ENCODE data around the gene PHTF1.
"Not testable (repeated sequence)": the region's sequence is repeated elsewhere in the genome, so short reads cannot be mapped to it uniquely, and the experiment has no call there.

Gene PHTF1

DNA sequence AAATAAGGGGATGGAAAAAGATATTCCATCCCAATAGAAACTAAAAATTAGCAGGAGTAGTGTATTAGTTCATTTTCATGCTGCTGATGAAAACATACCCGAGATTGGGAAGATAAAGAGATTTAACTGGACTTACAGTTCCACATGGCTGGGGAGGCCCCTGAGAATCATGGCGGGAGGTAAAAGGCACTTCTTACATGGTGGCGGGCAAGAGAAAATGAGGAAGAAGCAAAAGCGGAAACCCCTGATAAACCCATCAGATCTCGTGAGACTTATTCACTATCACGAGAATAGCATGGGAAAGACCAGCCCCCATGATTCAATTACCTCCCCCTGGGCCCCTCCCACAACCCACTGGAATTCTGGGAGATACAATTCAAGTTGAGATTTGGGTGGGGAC lies 41.8 kb downstream of the PHTF1 start:
- not testable (repeated sequence) for DNase-seq

DNA sequence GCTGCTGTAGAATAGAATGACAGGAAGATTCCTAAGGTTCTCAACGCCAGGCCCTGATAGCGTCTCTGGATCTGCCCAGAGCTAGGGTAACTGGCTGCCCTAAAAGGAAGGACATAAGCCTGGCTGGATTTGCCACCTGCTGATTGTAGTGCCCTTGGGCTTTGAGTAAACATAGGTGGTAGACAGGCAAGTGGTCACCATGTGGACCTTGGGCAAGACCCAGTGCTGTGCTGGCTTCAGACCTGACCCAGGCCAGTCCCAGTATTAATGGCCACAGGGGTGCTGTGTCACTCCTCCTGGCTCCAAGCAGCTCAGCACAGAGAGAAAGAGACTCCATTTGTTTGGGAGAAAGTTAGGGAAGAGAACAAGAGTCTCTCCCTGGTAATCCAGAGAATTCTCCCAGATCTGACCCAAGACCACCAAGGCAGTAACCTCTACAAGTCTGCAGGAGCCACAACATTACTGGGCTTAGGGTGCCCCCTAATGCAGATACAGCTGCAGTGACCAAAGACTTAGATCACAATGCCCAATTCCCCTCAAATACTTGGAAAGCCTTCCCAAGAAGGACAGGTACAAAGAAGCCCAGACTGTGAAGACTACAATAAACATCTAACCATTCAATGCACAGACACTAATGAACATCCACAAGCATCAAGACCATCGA lies 44.5 kb downstream of the PHTF1 start:
- DNase-seq: no peak

DNA sequence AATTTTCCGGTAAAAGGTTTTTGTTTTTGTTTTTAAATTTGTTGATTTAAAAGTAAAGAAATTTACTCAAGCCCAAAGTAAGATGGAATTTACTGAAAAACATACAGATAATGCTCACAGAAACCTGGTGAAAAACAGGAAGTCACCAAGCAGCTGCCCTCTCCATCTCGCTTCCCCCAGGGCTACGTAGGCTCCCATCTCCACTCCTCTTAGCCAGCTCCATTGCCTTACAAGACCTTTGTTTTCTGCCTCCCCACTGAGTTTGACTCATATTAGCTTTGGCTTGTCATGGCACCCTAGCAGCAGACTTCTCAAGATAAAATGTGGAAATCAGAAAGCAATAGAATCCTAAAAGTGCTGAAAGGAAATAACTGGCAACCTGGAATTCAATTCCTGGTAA lies 57.9 kb downstream of the PHTF1 start:
- DNase-seq: peak; percentile 20

DNA sequence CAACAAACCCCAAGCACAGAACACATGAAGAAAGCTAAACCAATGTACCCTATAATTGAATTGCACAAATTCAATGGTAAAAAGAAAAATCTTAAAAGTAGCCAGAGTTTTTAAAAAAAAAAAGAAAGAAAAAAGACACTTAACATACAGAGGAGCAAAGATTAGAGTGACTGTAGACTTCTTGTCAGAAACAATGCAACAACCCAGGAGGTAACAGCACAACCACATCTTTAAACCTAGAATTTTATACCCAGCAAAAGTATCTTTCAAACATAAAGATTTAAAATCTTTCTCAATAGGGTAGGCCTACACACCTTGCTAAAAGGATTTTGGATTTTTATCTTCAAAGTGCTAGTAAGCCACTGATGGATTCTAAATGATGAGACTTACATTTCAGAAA lies 64.4 kb downstream of the PHTF1 start:
- no peak for DNase-seq

DNA sequence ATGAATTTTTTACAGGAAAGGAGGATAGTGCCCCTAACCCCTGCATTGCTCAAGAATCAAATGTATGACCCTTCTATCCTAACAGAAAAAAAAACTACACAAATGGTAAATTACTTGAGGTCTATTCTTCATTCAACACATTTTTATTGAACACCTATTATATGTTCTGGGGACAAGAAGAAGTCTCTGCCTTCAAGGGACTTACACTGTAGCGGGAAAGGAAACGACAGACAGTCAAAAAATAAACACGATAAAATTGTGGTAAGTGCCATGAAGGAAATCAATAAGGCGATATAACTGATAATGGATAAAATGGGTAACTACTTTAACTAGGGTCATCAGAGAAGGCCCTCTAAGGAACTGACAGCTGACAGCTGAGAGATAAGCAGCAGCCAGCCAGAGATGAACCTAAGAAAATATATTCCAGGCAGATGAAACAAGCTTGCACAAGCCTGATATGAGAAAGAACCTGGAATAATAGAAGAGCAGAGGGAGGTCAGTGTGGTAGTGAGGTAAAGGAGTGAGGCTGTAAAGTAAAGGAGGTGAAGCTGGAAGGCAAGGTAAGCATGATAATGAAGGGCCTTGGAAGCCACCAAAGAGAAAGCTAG lies 66.4 kb downstream of the PHTF1 start:
- no peak for DNase-seq

DNA sequence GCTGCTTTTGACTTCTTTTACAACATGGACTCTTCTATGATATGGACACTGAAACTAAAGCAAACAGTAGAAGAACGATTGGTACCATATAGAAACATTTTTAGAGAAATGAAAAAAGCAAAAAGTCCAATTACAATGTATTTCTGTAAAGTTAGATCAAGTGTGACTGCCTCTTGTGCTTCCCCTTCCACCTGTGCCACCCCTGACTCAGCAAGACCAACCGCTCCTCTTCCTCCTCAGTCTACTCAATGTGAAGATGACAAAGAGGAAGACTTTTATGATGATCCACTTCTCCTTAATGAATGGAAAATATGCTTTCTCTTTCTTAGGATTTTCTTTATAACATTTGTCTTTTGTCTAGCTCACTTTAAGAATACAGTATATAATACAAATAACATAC lies 66.9 kb downstream of the PHTF1 start:
- DNase-seq: no peak

DNA sequence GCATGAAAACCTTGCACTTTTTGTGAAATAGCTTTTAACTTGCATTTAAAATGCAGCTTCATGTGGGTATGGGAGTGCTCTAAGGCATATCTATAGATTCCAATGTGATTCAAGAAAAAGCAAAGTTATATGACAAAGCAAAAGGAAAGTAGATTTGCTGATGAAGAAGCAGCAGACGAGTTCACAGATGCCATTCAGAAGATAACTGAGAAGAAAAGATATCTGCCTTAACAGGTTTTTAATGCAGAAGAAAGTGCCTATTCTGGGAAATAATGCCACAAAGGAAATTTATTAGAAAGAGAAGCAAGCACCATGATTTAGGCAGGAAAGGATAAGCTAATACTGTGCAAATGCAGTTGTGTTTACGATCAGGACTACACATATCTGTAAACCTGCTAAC lies 68.1 kb downstream of the PHTF1 start:
- no peak for DNase-seq

DNA sequence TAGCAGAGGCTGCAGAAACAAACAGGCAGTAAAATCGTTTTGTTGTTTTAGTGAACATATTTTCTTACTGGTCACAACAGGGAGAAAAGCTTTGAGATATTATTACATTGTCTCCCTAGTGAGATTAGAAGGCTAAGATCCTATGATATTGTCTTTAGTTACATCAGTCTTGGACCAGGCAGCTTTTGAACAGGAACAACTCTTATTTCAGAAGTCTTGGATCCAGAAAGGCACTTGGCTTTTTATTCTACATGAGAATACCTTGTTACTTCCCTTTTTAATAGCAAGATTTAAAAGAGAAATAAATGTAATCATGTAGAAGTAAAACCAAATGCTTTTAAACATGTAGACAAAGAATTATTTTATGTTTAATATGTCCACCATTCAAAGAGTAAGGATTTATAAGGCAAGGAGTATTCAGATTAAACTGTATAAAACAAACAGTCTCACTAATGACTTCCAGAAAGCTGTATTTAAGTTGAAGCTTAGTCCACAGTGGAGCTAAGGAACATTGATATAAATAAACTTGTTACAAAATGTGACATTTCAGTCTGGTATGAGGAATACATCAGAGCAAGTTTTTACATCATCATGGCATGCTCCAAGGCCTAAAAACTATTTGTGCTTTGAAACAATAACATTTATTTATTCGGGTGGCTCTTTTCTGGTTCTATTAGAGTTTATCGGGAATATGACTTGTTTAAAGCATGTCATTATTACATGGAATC lies 72.2 kb downstream of the PHTF1 start:
- DNase-seq: peak; percentile 28

DNA sequence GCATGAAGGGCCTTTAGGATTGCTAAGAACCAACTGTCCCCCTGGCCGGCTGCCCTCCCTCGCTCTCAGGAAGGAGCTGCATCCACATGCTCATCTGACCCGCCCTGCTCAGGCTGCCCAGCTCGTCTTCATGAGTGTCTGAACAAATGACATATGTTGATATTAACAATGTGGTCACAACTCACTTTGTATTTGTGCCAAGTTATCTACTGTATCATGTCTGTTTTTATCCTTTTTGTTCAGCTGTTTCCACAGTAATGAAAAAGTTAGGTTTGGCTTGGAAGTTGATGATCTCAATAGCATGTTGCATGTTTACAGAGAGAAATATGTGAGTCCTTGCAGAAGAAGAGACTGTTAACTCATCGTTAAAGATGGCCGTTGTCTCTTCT lies 75.1 kb downstream of the PHTF1 start:
- DNase-seq: no peak

DNA sequence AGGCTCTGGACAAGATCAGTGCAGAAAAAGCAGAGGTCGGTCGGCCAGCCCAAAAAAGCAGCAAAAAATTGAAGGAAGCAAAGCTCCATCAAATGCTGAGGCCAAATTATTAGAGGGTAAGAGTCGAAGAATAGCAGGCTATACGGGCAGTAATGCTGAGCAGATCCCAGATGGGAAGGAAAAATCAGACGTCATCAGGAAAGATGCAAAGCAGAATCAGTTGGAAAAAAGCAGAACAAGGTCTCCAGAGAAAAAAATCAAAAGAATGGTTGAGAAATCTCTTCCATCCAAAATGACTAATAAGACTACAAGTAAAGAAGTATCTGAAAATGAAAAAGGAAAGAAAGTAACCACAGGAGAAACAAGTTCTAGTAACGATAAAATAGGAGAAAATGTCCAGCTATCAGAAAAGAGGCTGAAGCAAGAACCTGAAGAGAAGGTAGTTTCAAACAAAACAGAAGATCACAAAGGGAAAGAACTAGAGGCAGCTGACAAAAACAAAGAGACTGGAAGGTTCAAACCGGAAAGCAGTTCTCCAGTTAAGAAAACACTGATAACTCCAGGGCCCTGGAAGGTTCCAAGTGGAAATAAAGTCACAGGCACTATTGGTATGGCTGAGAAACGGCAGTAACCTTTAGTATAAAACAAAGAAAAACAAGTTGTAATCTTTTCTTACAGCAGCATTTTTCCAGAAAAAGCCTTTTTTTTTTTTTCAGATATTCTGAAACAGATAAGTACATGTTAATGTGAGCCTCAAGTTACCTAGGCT lies 75.7 kb downstream of the PHTF1 start:
- DNase-seq: no peak

DNA sequence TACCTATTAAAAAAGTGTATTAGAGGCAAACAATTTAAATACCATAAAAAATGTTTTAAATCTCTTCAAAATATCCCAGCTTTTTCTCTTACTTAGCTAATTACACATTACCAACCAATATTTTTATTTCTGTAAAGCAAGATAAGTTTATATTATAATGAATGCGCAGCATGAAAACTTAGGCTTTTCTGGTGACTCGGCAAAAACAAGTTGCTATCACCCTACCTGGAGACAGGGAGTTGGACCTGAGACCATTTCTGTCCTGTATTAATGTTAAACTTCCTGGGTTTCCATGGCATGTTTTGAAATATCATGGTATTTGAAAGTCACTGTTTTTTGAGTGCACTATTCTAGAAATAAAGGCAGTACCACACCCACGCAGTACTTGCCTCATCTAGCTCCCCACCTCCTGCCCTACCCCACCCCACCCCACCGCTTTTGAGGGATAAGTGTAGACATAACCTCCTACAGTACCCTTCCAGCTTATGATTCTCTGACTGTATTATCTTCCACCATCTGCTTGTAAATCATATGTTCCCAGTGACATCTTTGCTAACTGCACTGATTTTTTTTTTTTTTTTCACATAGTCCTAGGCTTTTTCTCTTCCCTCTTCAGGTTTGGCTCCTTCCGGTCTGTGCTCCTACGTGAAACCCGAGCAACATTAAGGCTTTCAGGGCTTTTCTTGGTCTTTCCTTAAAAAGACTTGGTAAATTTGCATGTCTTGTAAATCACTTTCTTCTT lies 77.5 kb downstream of the PHTF1 start:
- no peak for DNase-seq

DNA sequence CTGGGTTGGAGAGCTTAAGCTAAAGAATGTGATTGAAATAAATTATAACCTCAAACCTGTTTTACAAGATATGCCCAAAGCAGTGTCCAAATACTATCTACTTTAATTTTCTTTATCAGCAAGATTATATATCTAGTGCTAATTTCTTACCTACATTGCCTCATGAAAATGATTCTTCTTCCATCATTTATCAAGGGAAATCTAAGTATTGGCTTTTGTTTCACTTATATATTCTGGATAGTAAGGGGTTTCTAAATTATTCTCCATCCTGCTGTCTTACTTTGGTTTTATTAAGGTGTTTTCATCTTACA lies 81.2 kb downstream of the PHTF1 start:
- DNase-seq: no peak

DNA sequence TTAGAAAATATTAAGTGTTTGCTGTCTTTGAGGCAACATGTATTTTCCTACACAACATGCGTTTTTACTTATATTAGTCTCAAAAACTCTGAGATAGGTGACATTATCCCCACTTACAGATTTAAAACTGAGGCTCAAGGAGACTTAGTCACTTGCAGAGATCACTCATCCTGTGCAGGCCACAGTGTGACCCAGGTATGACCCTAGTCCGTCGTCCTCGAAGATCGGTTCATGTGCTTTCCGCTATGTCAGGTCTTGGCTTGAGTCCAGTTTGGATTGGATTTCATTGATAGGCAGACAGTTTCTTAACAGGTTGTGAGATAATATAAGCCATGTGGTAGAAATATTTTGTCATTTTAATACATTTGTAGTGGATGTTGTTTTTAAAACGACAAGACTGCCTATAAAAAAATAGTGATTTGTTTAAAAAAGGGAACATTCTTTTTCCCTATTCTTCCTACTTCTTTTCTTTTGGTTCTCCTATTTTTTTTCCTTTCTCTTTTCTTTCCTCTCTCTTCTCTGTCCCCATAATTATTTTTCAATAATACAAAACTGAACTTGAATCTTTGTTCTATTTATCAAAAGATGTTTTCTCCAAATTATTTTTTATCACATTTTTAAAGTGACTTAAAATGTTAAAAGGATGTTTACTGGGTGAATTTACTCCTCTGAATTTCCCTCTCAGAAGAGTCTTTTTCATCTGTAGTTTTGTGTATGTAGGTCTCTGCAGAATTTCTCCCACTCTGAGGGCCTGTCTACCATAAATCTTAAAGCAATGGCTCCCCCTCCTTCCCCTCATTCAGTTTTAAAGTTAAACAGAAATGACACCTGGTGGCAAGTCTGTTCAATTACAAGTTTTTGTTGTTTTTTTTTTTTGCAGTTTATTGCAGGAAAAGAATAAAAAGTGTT lies 81.8 kb downstream of the PHTF1 start:
- peak; percentile 57 for DNase-seq

DNA sequence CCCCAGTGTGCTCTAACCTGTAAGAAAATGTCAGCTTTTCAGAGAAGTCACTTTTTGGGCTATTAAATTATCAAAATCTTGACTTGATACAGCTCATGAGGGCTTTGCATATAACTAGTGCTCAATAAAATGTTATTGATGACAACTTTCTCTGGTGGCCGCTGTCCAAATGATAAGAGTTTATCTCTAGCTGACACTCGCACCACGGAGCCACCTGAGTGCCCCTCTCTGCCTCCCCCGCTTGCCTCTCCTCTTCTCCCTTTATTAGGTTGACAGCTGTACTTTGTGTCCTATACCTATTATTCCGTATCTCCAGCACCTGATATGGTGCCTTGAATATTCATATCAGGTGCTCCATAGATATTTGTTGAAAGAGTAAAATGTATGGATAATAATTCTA lies 82.8 kb downstream of the PHTF1 start:
- no peak for DNase-seq

DNA sequence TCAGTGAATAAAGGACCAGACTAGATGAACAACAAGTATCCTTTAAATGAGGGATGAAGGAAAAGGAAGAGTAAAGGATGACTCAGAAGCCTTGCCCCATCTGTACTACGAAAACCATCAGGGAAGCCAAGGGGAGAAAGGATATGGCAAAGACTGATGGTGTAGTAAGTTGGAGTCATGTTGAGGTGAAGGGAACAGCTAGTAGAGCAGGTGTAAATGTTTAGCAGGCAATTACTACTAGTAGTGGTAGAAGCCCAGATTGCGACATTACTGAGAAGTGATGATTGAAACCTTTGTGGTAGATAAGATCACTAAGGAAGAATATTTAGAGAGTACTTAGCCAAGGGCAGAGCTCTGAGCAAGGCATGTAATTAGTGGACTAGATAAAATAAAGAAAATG lies 84.0 kb downstream of the PHTF1 start:
- DNase-seq: no peak

DNA sequence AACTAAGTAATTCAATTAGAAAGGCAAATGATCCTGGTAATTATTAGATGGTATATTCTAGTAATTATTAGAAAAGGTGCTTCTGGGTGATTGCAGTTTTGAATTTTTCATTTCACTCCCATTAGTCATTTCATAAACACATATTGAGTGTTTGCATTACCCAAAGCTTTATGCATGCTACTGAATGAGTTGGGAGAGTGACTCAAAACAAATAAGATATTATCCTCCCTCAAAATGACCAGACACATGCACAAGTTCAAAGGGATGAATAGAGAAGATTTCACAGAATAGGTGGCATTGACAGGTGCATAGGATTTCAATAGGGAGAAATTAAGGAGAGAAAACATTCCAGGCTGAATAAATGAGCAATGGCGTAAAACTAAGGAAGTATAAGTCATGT lies 84.7 kb downstream of the PHTF1 start:
- peak; percentile 33 for DNase-seq

DNA sequence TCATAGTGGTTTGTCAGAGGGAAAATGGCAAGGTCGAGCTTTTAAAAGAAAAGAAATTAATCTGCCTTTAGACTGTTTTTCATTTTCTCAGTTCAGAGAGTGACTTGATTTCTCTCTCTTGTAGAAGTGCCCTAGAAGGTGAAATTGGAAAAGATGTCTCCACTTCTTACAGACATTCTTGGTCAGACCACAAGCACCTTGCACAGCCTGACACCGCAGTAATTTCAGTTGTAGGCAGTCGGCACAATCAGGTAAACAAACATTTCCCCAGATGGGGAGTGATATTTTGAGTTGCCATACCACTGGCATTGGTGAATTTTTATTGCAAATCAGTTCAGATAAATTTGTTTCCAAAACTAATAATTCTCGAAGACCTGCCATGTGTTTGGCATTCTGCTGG lies 86.8 kb downstream of the PHTF1 start:
- DNase-seq: no peak

DNA sequence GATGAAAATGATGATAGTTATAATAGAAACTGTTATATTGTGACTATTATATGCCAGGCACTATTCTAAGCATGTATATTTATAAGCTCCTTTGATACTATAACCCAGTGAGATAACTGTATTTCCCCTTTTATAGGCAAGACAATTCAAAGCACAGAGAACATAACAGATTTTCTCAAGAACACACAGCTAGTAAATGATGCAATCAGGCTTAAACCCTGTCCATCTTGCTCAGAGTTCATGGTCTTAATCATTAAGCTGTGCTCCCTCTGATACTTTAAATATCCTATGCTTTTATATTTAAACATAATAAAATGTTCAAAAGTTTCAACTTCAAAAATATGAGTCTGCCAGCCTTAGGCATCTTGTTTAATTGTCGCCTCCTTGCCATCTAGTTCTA lies 88.6 kb downstream of the PHTF1 start:
- DNase-seq: no peak

DNA sequence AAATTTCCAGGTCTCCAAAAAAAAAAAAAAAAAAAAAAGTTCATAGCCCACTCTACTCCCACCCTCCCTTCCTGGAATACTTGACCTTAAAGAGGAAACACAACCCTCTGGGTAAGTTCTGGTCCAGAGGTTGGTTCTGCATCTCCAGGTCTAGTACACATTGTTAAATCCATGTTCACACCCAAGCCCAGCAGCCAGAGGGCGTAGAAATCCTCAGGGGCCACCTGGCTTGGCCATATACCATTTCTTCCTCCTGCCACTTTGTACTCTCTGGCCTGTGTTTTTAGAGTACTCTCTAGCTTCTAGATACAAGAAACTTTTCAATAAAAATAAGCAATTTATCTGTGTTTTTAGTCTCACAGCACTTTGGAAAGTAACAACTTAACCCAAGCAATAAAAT lies 89.3 kb downstream of the PHTF1 start:
- DNase-seq: no peak

DNA sequence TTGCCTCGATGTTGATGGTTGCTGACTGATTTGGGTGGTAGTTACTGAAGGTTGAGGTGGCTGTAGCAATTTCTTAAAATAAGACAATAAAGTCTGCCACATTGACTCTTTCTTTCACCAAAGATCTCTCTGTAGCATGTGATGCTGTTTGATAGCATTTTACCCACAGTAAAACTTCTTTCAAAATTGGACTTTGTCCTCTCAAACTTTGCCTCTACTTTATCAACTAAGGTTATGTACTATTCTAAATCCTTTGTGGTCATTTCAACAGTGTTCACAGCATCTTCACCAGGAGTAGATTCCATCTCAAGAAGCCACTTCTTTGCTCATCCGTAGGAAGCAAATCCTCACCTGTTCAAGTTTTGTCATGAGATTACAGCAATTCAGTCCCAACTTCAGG lies 93.2 kb downstream of the PHTF1 start:
- DNase-seq: no peak

DNA sequence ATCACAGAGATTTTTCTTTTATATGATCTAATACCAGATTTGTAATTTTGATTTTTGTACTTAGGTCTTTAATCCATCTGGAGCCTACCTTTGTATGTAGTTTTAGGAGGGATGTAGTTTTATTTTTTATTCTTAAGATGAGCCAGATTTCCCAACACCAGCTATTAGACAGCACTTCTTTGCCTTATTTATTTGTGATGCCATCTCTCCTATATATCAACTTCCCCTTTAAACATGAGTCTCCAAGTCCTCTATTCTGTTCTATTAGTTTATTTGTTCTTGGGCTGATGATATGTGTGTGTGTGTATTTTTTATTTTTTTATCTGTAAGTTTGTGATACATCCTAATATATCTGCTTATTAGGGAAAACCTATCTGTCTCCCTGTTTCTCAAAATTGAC lies 94.2 kb downstream of the PHTF1 start:
- no peak for DNase-seq

Measured in fibroblast of skin of back (primary cell).